ENCODE results near the gene BNC2. TPM values are rescaled to one million over a fixed set of nuclear protein-coding genes. Genes with fewer than 3 reads are reported as not detected.
"Not testable (repeated sequence)": the region's sequence is repeated elsewhere in the genome, so short reads cannot be mapped to it uniquely, and the experiment has no call there.

Gene BNC2
- total and polyA plus RNA-seq, 4 experiments from 2014 or later = not detected

GRCh38 chr9:16480584-16480983 lies 389.9 kb downstream of the BNC2 start:
- H3K36me3 Mint-ChIP-seq; CTCF ChIA-PET (ENCODE audit: partially characterized antibody): not testable (repeated sequence)

DNA sequence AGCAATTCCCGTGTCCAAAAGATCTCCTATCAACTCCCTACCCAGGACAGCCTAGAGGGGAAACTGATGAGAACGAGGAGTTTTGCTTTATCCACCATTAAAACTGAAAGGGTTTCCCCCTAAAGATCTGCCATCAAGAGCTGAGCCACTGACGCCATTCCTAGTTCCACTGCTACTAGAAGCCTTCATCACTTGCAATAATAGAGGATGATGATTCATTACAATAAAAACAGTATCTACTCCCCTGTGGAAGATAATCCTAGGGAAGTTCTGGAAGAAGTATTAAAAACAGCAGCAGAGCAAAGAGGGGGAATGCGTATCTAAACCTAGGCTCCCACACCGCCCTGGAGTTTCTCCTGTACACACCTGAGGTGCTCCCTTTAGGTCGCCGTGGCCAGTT lies 394.5 kb downstream of the BNC2 start:
- H3K4me3 ChIP-seq (ENCODE audit: low read length in 2 of 2) = no peak overlapping the region
- no peaks in the 10 kb centered on the region for H3K4me1 ChIP-seq (ENCODE audit: insufficient read depth, low read length)
- ChIA-PET CTCF (ENCODE audit: partially characterized antibody) (no interaction called here), POLR2A (ENCODE audit: partially characterized antibody) (no interaction called here)
- H3K27ac ChIP-seq (ENCODE audit: low read depth, low read length) = no peak overlapping the region
- DNase-seq = no peak
- no peaks in the 10 kb centered on the region for H3K27me3 ChIP-seq (ENCODE audit: insufficient read depth, low read length)
- no peaks in the 10 kb centered on the region for H3K9me3 ChIP-seq (ENCODE audit: control insufficient read depth in 1 of 2, low read length in 2 of 2)
- Mint-ChIP-seq H3K4me1 (no peaks in the 10 kb centered on the region), H3K27me3 (no peaks in the 10 kb centered on the region), H3K9me3 (peaks cover 0 to 12% (median 3%) of the 10 kb centered on the region in 8 donors), H3K4me3 (no peak overlapping the region), H3K36me3 (no peaks in the 10 kb centered on the region), H3K27ac (no peak overlapping the region)
- intact Hi-C loops (cut with micrococcal nuclease) = no loop called here
- no peaks in the 10 kb centered on the region for H3K36me3 ChIP-seq (ENCODE audit: insufficient read depth, low read length)

More at GRCh38 chr9:16480584-16480983, 389.9 kb downstream of the BNC2 start:
- H3K4me1 ChIP-seq (ENCODE audit: insufficient read depth, low read length); DNase-seq; POLR2A ChIA-PET (ENCODE audit: partially characterized antibody); H3K27me3 Mint-ChIP-seq; H3K4me3 Mint-ChIP-seq; H3K9me3 Mint-ChIP-seq; H3K4me3 ChIP-seq (ENCODE audit: low read length in 2 of 2); H3K27ac ChIP-seq (ENCODE audit: low read depth, low read length); H3K27me3 ChIP-seq (ENCODE audit: insufficient read depth, low read length); H3K36me3 ChIP-seq (ENCODE audit: insufficient read depth, low read length); H3K4me1 Mint-ChIP-seq; H3K9me3 ChIP-seq (ENCODE audit: control insufficient read depth in 1 of 2, low read length in 2 of 2); H3K27ac Mint-ChIP-seq; intact Hi-C loops (cut with micrococcal nuclease): not testable (repeated sequence)

- Mint-ChIP-seq H3K27me3 (no peaks in the 10 kb centered on the region), H3K27ac (no peak overlapping the region), H3K9me3 (peaks cover 0 to 12% (median 5%) of the 10 kb centered on the region in 8 donors), H3K36me3 (no peaks in the 10 kb centered on the region), H3K4me1 (no peaks in the 10 kb centered on the region), H3K4me3 (no peak overlapping the region)
- Histone ChIP-seq H3K4me1 (ENCODE audit: insufficient read depth, low read length) (no peaks in the 10 kb centered on the region), H3K4me3 (ENCODE audit: low read length in 2 of 2) (no peak overlapping the region), H3K9me3 (ENCODE audit: control insufficient read depth in 1 of 2, low read length in 2 of 2) (no peaks in the 10 kb centered on the region), H3K36me3 (ENCODE audit: insufficient read depth, low read length) (no peaks in the 10 kb centered on the region), H3K27ac (ENCODE audit: low read depth, low read length) (no peak overlapping the region), H3K27me3 (ENCODE audit: insufficient read depth, low read length) (no peaks in the 10 kb centered on the region)
- no peak for DNase-seq
- intact Hi-C loops (cut with micrococcal nuclease) = no loop called here
- POLR2A ChIA-PET (ENCODE audit: partially characterized antibody) = no interaction called here
- CTCF ChIA-PET (ENCODE audit: partially characterized antibody) = no interaction called here
Observed at GRCh38 chr9:16475257-16475656, 395.2 kb downstream of the BNC2 start.

DNA sequence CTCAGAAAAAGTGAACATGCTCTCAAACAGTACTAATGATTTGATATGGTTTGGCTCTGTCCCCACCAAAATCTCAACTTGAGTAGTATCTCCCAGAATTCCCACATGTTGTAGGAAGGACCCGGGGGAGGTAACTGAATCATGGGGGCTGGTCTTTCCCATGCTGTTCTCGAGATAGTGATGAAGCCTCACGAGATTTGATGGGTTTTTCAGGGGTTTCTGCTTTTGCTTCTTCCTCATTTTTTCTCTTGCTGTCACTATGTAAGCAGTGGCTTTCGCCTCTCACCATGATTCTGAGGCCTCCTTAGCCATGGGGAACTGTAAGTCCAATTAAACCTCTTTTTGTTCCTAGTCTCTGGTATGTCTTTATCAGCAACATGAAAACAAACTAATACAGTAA lies 401.3 kb downstream of the BNC2 start:
- Mint-ChIP-seq H3K4me3 (no peak overlapping the region), H3K4me1 (no peaks in the 10 kb centered on the region), H3K27ac (no peak overlapping the region), H3K27me3 (no peaks in the 10 kb centered on the region), H3K9me3 (peaks cover 0 to 19% (median 8%) of the 10 kb centered on the region in 8 donors), H3K36me3 (no peaks in the 10 kb centered on the region)
- ChIA-PET CTCF (ENCODE audit: partially characterized antibody) (no interaction called here), POLR2A (ENCODE audit: partially characterized antibody) (no interaction called here)
- Histone ChIP-seq H3K4me3 (ENCODE audit: low read length in 2 of 2) (no peak overlapping the region), H3K36me3 (ENCODE audit: insufficient read depth, low read length) (no peaks in the 10 kb centered on the region), H3K27me3 (ENCODE audit: insufficient read depth, low read length) (no peaks in the 10 kb centered on the region), H3K9me3 (ENCODE audit: control insufficient read depth in 1 of 2, low read length in 2 of 2) (no peaks in the 10 kb centered on the region), H3K4me1 (ENCODE audit: insufficient read depth, low read length) (no peaks in the 10 kb centered on the region), H3K27ac (ENCODE audit: low read depth, low read length) (no peak overlapping the region)
- DNase-seq = no peak
- intact Hi-C loops (cut with micrococcal nuclease) = no loop called here

- CTCF ChIA-PET (ENCODE audit: partially characterized antibody) = no interaction called here
- no peak overlapping the region for H3K27ac Mint-ChIP-seq
- intact Hi-C loops (cut with micrococcal nuclease) = no loop called here
Observed at GRCh38 chr9:16461851-16462250, 408.6 kb downstream of the BNC2 start.

DNA sequence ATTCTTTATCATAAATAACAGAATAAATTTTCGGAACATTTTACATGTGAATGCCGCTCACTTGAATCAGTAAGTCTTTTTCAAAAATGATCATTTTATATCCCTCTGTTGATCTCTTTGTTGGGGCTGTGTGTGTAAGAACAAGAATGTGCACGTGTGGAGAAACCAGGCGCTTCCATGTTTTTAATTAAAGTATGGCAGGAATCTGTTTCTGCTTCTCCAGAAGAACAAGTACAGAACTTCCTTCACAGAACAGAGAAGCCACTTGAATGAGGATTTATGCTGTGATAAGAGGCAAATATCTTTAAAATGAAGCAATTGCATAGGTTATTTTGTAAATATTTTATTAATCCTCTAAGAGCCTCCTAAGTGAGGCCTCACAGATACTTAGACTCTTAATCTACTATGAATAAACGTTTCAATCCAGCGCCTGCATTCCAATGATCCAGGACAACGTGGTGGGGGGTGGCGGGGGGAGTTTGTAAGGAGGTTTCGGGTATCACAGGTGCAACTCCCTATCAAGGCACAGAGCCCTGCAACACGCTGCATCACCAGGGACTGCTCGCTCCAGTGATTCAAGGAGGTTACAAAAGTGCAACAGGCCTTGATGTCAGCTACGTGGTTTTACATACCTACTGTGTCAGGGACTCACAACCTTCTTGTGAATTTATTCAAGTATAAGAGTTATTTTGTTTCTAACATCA lies 409.2 kb downstream of the BNC2 start:
- Mint-ChIP-seq H3K9me3 (peaks cover 0 to 13% (median 6%) of the 10 kb centered on the region in 8 donors), H3K36me3 (no peaks in the 10 kb centered on the region), H3K4me1 (no peaks in the 10 kb centered on the region), H3K27ac (no peak overlapping the region), H3K4me3 (no peak overlapping the region), H3K27me3 (no peaks in the 10 kb centered on the region)
- Histone ChIP-seq H3K9me3 (ENCODE audit: control insufficient read depth in 1 of 2, low read length in 2 of 2) (no peaks in the 10 kb centered on the region), H3K27me3 (ENCODE audit: insufficient read depth, low read length) (no peaks in the 10 kb centered on the region), H3K36me3 (ENCODE audit: insufficient read depth, low read length) (no peaks in the 10 kb centered on the region), H3K27ac (ENCODE audit: low read depth, low read length) (no peak overlapping the region), H3K4me1 (ENCODE audit: insufficient read depth, low read length) (no peaks in the 10 kb centered on the region), H3K4me3 (ENCODE audit: low read length in 2 of 2) (no peak overlapping the region)
- ChIA-PET CTCF (ENCODE audit: partially characterized antibody) (no interaction called here), POLR2A (ENCODE audit: partially characterized antibody) (no interaction called here)
- DNase-seq = no peak
- intact Hi-C loops (cut with micrococcal nuclease) = no loop called here

More at GRCh38 chr9:16461851-16462250, 408.6 kb downstream of the BNC2 start:
- POLR2A ChIA-PET (ENCODE audit: partially characterized antibody) = no interaction called here
- DNase-seq = no peak
- H3K27ac ChIP-seq (ENCODE audit: low read depth, low read length) = no peak overlapping the region
- H3K4me1 ChIP-seq (ENCODE audit: insufficient read depth, low read length) = no peaks in the 10 kb centered on the region
- no peaks in the 10 kb centered on the region for H3K9me3 ChIP-seq (ENCODE audit: control insufficient read depth in 1 of 2, low read length in 2 of 2)
- Mint-ChIP-seq H3K27me3 (no peaks in the 10 kb centered on the region), H3K36me3 (no peaks in the 10 kb centered on the region), H3K9me3 (peaks cover 0 to 13% (median 6%) of the 10 kb centered on the region in 8 donors), H3K4me3 (no peak overlapping the region), H3K4me1 (no peaks in the 10 kb centered on the region)
- no peak overlapping the region for H3K4me3 ChIP-seq (ENCODE audit: low read length in 2 of 2)
- H3K27me3 ChIP-seq (ENCODE audit: insufficient read depth, low read length) = no peaks in the 10 kb centered on the region
- no peaks in the 10 kb centered on the region for H3K36me3 ChIP-seq (ENCODE audit: insufficient read depth, low read length)

DNA sequence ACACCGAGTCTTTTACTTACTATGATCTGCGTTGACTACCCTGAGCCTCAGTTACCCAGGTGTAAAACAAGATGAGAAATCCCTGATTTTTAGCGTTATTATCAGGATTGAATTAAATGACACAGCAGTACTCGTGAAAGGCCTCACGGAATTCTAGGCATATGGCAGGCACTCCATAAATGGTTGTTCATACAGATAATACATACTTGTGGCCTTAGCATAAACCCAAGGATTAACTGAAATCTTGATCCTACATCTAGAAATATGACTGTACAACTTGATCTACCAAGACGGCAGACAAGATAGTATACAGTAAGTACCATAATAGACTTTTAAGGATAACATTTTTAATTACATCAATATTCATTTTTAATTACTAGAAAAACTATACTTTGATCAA lies 409.8 kb downstream of the BNC2 start:
- Mint-ChIP-seq H3K27ac (no peak overlapping the region), H3K36me3 (no peaks in the 10 kb centered on the region), H3K4me3 (no peak overlapping the region), H3K9me3 (peaks cover 0 to 13% (median 6%) of the 10 kb centered on the region in 8 donors), H3K27me3 (no peaks in the 10 kb centered on the region), H3K4me1 (no peaks in the 10 kb centered on the region)
- H3K27ac ChIP-seq (ENCODE audit: low read depth, low read length) = no peak overlapping the region
- POLR2A ChIA-PET (ENCODE audit: partially characterized antibody) = no interaction called here
- intact Hi-C loops (cut with micrococcal nuclease) = no loop called here
- CTCF ChIA-PET (ENCODE audit: partially characterized antibody) = no interaction called here
- H3K36me3 ChIP-seq (ENCODE audit: insufficient read depth, low read length) = no peaks in the 10 kb centered on the region
- H3K9me3 ChIP-seq (ENCODE audit: control insufficient read depth in 1 of 2, low read length in 2 of 2) = no peaks in the 10 kb centered on the region
- H3K4me3 ChIP-seq (ENCODE audit: low read length in 2 of 2) = no peak overlapping the region
- H3K4me1 ChIP-seq (ENCODE audit: insufficient read depth, low read length) = no peaks in the 10 kb centered on the region
- no peak for DNase-seq
- H3K27me3 ChIP-seq (ENCODE audit: insufficient read depth, low read length) = no peaks in the 10 kb centered on the region

Measured in CD4-positive, alpha-beta memory T cell (primary cell).